Stomach (tissue), 9 donors: ENCODE results near the gene ERCC8. TPM values are rescaled to one million over a fixed set of nuclear protein-coding genes. Genes with fewer than 3 reads are reported as not detected.

ENCODE experiments used
- DNase-seq, 2 donors: peaks; one replicate each; pipeline versions ENCODE4 v3.0.0 to v3.0.0-alpha.2; 2013 to 2019
- H3K27ac ChIP-seq, 5 donors: fragments of 200-600 bp in 4 of 5; sonication (generic) in 4 of 5; one replicate each; pipeline ENCODE4 v1.5.1; 2013 to 2019; ENCODE audit warnings: mild to moderate bottlenecking in 1 of 5, moderate library complexity in 1 of 5
- H3K27me3 ChIP-seq, 3 donors: fragments of 200-600 bp; sonication (generic); one replicate each; pipeline ENCODE4 v1.5.1; 2017 to 2019; ENCODE audit warnings: mixed run types in 1 of 3
- H3K36me3 ChIP-seq, 4 donors: fragments of 200-600 bp; sonication (generic); 1 replicate in 3 of 4; 2 replicates in 1 of 4; pipeline ENCODE4 v1.5.1; 2016 to 2019
- H3K4me1 ChIP-seq, 4 donors: fragments of 200-600 bp; sonication (generic); one replicate each; pipeline ENCODE4 v1.5.1; 2016 to 2019
- H3K4me3 ChIP-seq, 4 donors: fragments of 200-600 bp; sonication (generic) in 3 of 4; one replicate each; pipeline ENCODE4 v1.5.1; 2016 to 2019; ENCODE audit warnings: mild to moderate bottlenecking in 1 of 4
- H3K9me3 ChIP-seq, 4 donors: fragments of 200-600 bp; sonication (generic); one replicate each; pipeline ENCODE4 v1.5.1; 2016 to 2019
- CTCF ChIP-seq, 7 experiments: fragments of 450-650 bp in 4 of 7; fragments of 200-600 bp in 3 of 7; sonication (generic) in 3 of 7; IDR thresholded peaks; one replicate each; pipeline ENCODE4 v1.5.1; 2016 to 2019; ENCODE audit warnings: antibody characterized with exemption in 7 of 7, control low read depth in 2 of 7, mild to moderate bottlenecking in 1 of 7
- EP300 ChIP-seq: sonication (generic); formaldehyde crosslinking; IDR thresholded peaks from one replicate; pipeline ENCODE4 v1.6.1; 2017; ENCODE audit warnings: antibody characterized with exemption
- POLR2A ChIP-seq, 4 donors: fragments of 450-650 bp; IDR thresholded peaks; one replicate each; pipeline ENCODE4 v1.6.1; 2016; ENCODE audit warnings: antibody characterized with exemption in 4 of 4, control low read depth in 2 of 4, mild to moderate bottlenecking in 1 of 4, moderate library complexity in 1 of 4
- POLR2AphosphoS5 ChIP-seq, 3 donors: sonication (generic); formaldehyde crosslinking; IDR thresholded peaks; one replicate each; pipeline ENCODE4 v1.6.1; 2016; ENCODE audit warnings: antibody characterized with exemption in 3 of 3
- WGBS, 5 donors: extraction: QIAGEN DNeasy Blood & Tissue Kit in 3 of 5; methylation state at CpG; one replicate each; pipeline versions ENCODE4 v1.1.5 to v1.1.7; 2013 to 2018; 5-methylcytosine and 5-hydroxymethylcytosine counted together
- intact Hi-C: fragments of 100-400 bp; cut with DNase I; formaldehyde crosslinking; loops from one replicate; pipeline ENCODE4 v1.15.1; 2023; ENCODE audit warnings: low total_unique reads
- polyA plus RNA-seq, 3 donors: library from polyadenylated mRNA; stranded (reverse); fragments of 200-250 nt; gene quantifications; one replicate each; pipeline ENCODE4 v1.2.3, GENCODE V29; 2013
- total RNA-seq, 5 donors: library from RNA; depleted of rRNA; stranded (reverse); fragments of >200 nt; gene quantifications; one replicate each; pipeline versions ENCODE4 v1.1.0 to v1.2.3, GENCODE V29; 2014 to 2016
- donor health status: healthy with polysubstance abuse.
- donor health status: Bipolar disorder and iron deficiency.
- donor health status: healthy.

Gene ERCC8
- total and polyA plus RNA-seq, 8 donors = 3.5 to 19.1 (median 5.6) TPM; not detected in 2

GRCh38 chr5:60843386-60843935, 101.4 kb downstream of the ERCC8 start:
- DNase-seq = peak in 1 of 2 donors; percentile 58
- WGBS, 5 donors = 0 to 2% (median 0%) methylated on average over 16 to 49 of the region's 49 CpGs
- H3K27me3 ChIP-seq = peaks cover 0 to 44% (median 23%) of the 10 kb centered on the region in 3 donors
- no peaks in the 10 kb centered on the region for H3K9me3 ChIP-seq
- intact Hi-C loops = no loop called here
- H3K4me1 ChIP-seq = peaks cover 12 to 24% (median 19%) of the 10 kb centered on the region in 4 donors
- no peak for TF ChIP-seq POLR2A (IDR thresholded peaks at IDR 0.05)
- H3K27ac ChIP-seq = peak overlapping the region in 4 of 5 donors; percentile 19 to 73 (median 59)
- H3K36me3 ChIP-seq = no peaks in the 10 kb centered on the region
- peak overlapping the region; percentile 71 to 93 (median 76) for H3K4me3 ChIP-seq

- Histone ChIP-seq H3K4me1 (peaks cover 12 to 26% (median 20%) of the 10 kb centered on the region in 4 donors), H3K27ac (no peak overlapping the region), H3K4me3 (peak overlapping the region; percentile 71 to 93 (median 76)), H3K36me3 (no peaks in the 10 kb centered on the region), H3K9me3 (no peaks in the 10 kb centered on the region), H3K27me3 (peaks cover 0 to 44% (median 23%) of the 10 kb centered on the region in 3 donors)
- 8 to 12% (median 9%) methylated on average over 25 to 26 of the region's 26 CpGs for WGBS, 5 donors
- intact Hi-C loops = no loop called here
- TF ChIP-seq CTCF (IDR thresholded peaks at IDR 0.05) (no peak), EP300 (no peak), POLR2AphosphoS5 (IDR thresholded peaks at IDR 0.05) (no peak), POLR2A (IDR thresholded peaks at IDR 0.05) (no peak)
- no peak for DNase-seq
Observed at GRCh38 chr5:60842871-60843385, 101.9 kb downstream of the ERCC8 start.

GRCh38 chr5:60841361-60841760, 103.5 kb downstream of the ERCC8 start:
- H3K4me1 ChIP-seq = peaks cover 12 to 29% (median 20%) of the 10 kb centered on the region in 4 donors
- DNase-seq = no peak
- 78 to 89% (median 86%) methylated on average over 2 of the region's 2 CpGs for WGBS, 5 donors
- intact Hi-C loops = no loop called here
- H3K4me3 ChIP-seq = no peak overlapping the region
- H3K36me3 ChIP-seq = no peaks in the 10 kb centered on the region
- H3K9me3 ChIP-seq = no peaks in the 10 kb centered on the region
- H3K27me3 ChIP-seq = peaks cover 0 to 44% (median 23%) of the 10 kb centered on the region in 3 donors
- H3K27ac ChIP-seq = no peak overlapping the region
- TF ChIP-seq EP300 (no peak), POLR2AphosphoS5 (IDR thresholded peaks at IDR 0.05) (no peak), CTCF (IDR thresholded peaks at IDR 0.05) (no peak), POLR2A (IDR thresholded peaks at IDR 0.05) (no peak)

- H3K9me3 ChIP-seq = no peaks in the 10 kb centered on the region
- no peak for TF ChIP-seq POLR2A (IDR thresholded peaks at IDR 0.05)
- no peak for TF ChIP-seq POLR2AphosphoS5 (IDR thresholded peaks at IDR 0.05)
- TF ChIP-seq CTCF (IDR thresholded peaks at IDR 0.05) = no peak
- TF ChIP-seq EP300 = no peak
- peaks cover 0 to 7% (median 0%) of the 10 kb centered on the region in 4 donors for H3K4me1 ChIP-seq
- 46 to 64% (median 56%) methylated on average over 3 of the region's 3 CpGs for WGBS, 5 donors
- no peak for DNase-seq
- intact Hi-C loops = no loop called here
- no peak overlapping the region for H3K4me3 ChIP-seq
- no peaks in the 10 kb centered on the region for H3K36me3 ChIP-seq
- no peak overlapping the region for H3K27ac ChIP-seq
- H3K27me3 ChIP-seq = peaks cover 0 to 2% (median 0%) of the 10 kb centered on the region in 3 donors
Observed at GRCh38 chr5:60836131-60836530, 108.7 kb downstream of the ERCC8 start.

GRCh38 chr5:60835554-60835953, 109.3 kb downstream of the ERCC8 start:
- no peak overlapping the region for H3K4me3 ChIP-seq
- no peaks in the 10 kb centered on the region for H3K36me3 ChIP-seq
- peaks cover 0 to 7% (median 0%) of the 10 kb centered on the region in 4 donors for H3K4me1 ChIP-seq
- intact Hi-C loops = no loop called here
- no peak for DNase-seq
- TF ChIP-seq POLR2A (IDR thresholded peaks at IDR 0.05) (no peak), EP300 (no peak), CTCF (IDR thresholded peaks at IDR 0.05) (no peak), POLR2AphosphoS5 (IDR thresholded peaks at IDR 0.05) (no peak)
- no peak overlapping the region for H3K27ac ChIP-seq
- no peaks in the 10 kb centered on the region for H3K27me3 ChIP-seq
- WGBS, 5 donors = 73 to 89% (median 80%) methylated on average over 5 of the region's 5 CpGs
- H3K9me3 ChIP-seq = no peaks in the 10 kb centered on the region
